Measurements from ENCODE around the gene MAMLD1. TPM values are rescaled to one million over a fixed set of nuclear protein-coding genes. Genes with fewer than 3 reads are reported as not detected.

Gene MAMLD1
- total and polyA plus RNA-seq, 4 experiments from 2014 or later, result 0.43 to 2.0 (median 1.3) TPM

DNA sequence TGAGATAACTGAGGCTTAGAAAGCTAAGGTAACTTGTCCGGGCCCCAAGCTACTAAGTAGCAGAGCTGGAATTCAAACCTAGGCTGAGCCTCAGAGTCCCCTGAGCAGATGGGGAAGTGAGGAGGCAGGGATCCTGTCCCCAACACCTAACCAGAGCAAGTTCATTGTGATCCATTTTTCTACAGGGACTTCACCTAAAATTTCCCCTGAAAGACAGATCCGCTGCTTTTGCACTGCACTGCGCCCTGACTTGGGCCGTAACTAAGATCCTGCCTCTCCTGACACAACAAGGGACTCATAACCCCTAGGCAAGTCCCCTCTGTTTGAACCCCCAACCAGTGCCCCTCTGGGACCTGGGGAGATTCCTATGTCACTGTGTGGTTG is 179.7 kb downstream of the MAMLD1 start:
- Mint-ChIP-seq H3K27ac (peak overlapping the region in 1 of 7 donors; percentile 24), H3K27me3 (no peaks in the 10 kb centered on the region), H3K9me3 (no peaks in the 10 kb centered on the region), H3K4me1 (peaks cover 8 to 18% (median 11%) of the 10 kb centered on the region in 4 donors), H3K4me3 (no peak overlapping the region), H3K36me3 (no peaks in the 10 kb centered on the region)
- H3K4me3 ChIP-seq (ENCODE audit: low read length in 2 of 2), result no peak overlapping the region
- H3K9me3 ChIP-seq (ENCODE audit: control insufficient read depth in 1 of 2, low read length in 2 of 2), result no peaks in the 10 kb centered on the region
- H3K36me3 ChIP-seq (ENCODE audit: insufficient read depth, low read length), result no peaks in the 10 kb centered on the region
- DNase-seq, result no peak
- CTCF ChIA-PET (ENCODE audit: partially characterized antibody), result interaction anchor here (1.0 kb wide), 1 partner anchor 175 kb away, joined by 3 read pairs; no protein-coding TSS in a partner anchor
- H3K27ac ChIP-seq (ENCODE audit: low read depth, low read length), result no peak overlapping the region
- POLR2A ChIA-PET (ENCODE audit: partially characterized antibody), result no interaction called here
- peaks cover 22% of the 10 kb centered on the region for H3K4me1 ChIP-seq (ENCODE audit: insufficient read depth, low read length)
- intact Hi-C loops (cut with micrococcal nuclease), result no loop called here
- H3K27me3 ChIP-seq (ENCODE audit: insufficient read depth, low read length), result no peaks in the 10 kb centered on the region

DNA sequence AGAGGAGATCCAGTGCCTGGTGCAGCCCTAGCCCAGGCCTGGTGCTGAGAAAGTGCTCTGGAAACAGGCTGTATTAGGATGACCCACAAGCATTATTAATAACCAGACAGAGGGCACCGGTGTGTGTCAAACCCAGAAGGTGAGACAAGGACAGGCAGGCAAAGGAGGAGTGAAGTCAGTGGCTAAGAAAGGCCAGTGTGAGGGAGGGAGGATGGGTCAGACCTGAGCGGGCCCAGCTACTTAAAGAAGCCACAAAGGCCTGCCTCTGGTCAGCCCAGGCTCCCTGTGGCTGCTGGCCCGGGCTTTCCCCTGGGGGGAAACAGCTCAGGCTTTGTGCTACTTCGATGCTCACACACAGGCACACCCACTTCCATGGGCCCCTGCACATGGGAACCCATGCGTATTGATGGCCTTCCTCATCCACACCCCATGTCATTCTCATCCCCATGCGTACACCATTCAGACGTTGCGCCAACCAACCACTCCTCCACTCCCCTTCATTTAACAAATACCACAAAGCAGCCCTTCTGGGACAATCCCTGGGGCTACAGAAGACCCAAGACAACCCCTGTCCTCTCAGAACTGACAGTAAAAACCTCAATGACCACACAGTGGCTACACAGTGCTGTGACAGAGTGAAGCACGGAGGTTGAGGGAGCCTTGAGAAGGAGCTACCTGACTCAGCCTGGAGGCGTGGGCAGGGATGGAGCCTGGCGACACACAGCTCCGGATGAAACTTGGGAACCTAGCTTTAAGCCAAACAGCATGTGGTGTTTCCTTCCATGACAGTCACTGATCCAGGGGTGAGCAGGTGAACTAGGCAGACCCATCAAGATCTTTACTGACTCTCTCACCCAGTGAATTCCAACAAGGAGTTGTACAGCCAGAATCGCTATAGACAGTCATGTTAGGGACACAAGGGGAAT is 180.4 kb downstream of the MAMLD1 start:
- POLR2A ChIA-PET (ENCODE audit: partially characterized antibody), result interaction anchor here (1.1 kb wide), 1 partner anchor 26 kb away, joined by 3 read pairs; no protein-coding TSS in a partner anchor
- Histone ChIP-seq H3K4me1 (ENCODE audit: insufficient read depth, low read length) (peaks cover 28% of the 10 kb centered on the region), H3K27ac (ENCODE audit: low read depth, low read length) (no peak overlapping the region), H3K9me3 (ENCODE audit: control insufficient read depth in 1 of 2, low read length in 2 of 2) (no peaks in the 10 kb centered on the region), H3K36me3 (ENCODE audit: insufficient read depth, low read length) (no peaks in the 10 kb centered on the region), H3K27me3 (ENCODE audit: insufficient read depth, low read length) (no peaks in the 10 kb centered on the region), H3K4me3 (ENCODE audit: low read length in 2 of 2) (no peak overlapping the region)
- DNase-seq, result no peak
- peaks cover 10 to 24% (median 16%) of the 10 kb centered on the region in 4 donors for H3K4me1 Mint-ChIP-seq
- H3K9me3 Mint-ChIP-seq, result no peaks in the 10 kb centered on the region
- H3K4me3 Mint-ChIP-seq, result no peak overlapping the region
- intact Hi-C loops (cut with micrococcal nuclease), result no loop called here
- peak overlapping the region in 2 of 7 donors; percentile 39 to 52 for H3K27ac Mint-ChIP-seq
- H3K36me3 Mint-ChIP-seq, result no peaks in the 10 kb centered on the region
- CTCF ChIA-PET (ENCODE audit: partially characterized antibody), result interaction anchor here (1.0 to 4.7 kb wide), 7 partner anchors 10 to 174 kb away, joined by 3 to 34 read pairs (median 3); no protein-coding TSS in a partner anchor
- no peaks in the 10 kb centered on the region for H3K27me3 Mint-ChIP-seq

DNA sequence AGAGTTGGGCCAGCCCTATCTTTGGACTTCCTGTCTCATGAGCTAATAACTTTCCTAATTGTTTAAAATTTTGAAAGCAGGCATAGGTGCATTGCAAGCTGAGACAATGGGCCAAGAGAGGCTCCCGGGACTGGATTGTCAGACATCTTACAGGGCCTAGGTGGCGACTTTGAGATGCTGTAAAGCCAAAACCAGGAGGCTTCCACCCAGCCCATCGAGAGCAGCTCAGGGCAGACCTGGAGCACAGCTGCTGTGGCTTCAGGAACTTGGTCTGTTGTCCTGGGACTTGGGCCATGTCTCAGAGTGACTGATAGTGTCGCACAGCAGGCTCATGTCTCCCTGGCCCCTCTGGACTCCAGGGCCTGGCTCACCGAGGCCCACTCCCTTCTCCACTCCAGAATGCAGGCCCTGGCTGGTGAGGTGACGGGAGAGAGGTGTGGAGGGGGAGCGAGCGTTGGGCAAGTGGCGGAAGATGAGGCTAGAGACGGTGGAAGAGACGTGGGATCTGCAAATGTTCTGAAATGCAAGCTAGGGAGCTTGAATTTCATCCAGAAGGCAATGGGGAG is 181.2 kb downstream of the MAMLD1 start:
- ChIA-PET POLR2A (ENCODE audit: partially characterized antibody) (interaction anchor here (1.1 kb wide), 1 partner anchor 25 kb away, joined by 3 read pairs; no protein-coding TSS in a partner anchor), CTCF (ENCODE audit: partially characterized antibody) (interaction anchor here (1.0 to 4.7 kb wide), 6 partner anchors 9 to 171 kb away, joined by 3 to 34 read pairs (median 4); no protein-coding TSS in a partner anchor)
- Mint-ChIP-seq H3K27ac (peak overlapping the region in 3 of 7 donors; percentile 42 to 59 (median 52)), H3K4me3 (no peak overlapping the region), H3K4me1 (peaks cover 11 to 29% (median 19%) of the 10 kb centered on the region in 4 donors), H3K9me3 (no peaks in the 10 kb centered on the region), H3K27me3 (no peaks in the 10 kb centered on the region), H3K36me3 (no peaks in the 10 kb centered on the region)
- intact Hi-C loops (cut with micrococcal nuclease), result no loop called here
- no peak overlapping the region for H3K4me3 ChIP-seq (ENCODE audit: low read length in 2 of 2)
- no peaks in the 10 kb centered on the region for H3K27me3 ChIP-seq (ENCODE audit: insufficient read depth, low read length)
- no peak for DNase-seq
- H3K9me3 ChIP-seq (ENCODE audit: control insufficient read depth in 1 of 2, low read length in 2 of 2), result no peaks in the 10 kb centered on the region
- no peaks in the 10 kb centered on the region for H3K36me3 ChIP-seq (ENCODE audit: insufficient read depth, low read length)
- peaks cover 30% of the 10 kb centered on the region for H3K4me1 ChIP-seq (ENCODE audit: insufficient read depth, low read length)
- H3K27ac ChIP-seq (ENCODE audit: low read depth, low read length), result no peak overlapping the region

DNA sequence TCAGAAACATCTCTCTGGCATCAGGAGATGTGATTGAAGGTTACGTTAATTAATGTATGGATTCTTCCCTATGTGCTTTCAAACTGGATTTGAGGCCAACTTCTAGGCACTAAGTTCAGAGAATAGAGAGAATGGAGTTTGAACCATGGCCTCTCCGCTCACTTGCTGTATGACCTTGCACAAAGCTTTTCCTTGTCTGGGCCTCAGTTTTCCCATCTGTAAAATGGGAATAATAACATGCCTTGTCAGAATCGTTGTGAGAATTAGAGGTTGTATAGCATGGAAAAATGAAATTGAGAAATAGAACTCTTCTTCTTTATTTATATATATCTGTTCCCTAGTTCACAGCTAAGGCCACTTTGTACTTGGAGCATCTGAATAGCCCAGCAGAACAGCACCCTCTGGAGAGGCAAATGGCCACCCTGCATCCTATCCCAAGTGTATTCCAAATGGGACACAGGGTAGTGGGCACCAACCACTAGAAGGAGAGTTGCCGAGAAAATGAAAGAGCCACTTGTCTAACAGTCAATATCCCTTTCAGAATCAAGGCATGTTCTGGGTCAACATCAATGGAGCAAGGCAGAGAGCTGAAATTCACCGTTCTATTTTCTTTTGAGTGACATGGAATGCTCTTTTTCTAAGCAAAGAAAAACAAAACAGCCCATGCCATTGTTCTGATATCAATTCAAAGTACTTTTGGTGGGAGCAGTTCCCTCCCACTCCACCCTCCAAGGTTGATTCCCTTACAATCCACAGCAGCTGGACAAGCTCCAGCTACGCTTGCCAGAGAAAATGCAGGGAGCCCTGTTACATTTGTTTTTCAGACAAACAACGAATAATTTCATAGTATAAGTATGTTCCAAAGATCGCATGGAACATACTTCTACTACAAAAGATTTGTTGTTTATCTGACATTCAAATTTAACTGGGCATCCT is 182.0 kb downstream of the MAMLD1 start:
- ChIA-PET POLR2A (ENCODE audit: partially characterized antibody) (interaction anchor here (1.1 to 4.2 kb wide), 2 partner anchors 24 to 26 kb away, joined by 3 to 67 read pairs; partner anchors contain the start of gene MTM1), CTCF (ENCODE audit: partially characterized antibody) (interaction anchor here (0.8 to 4.7 kb wide), 7 partner anchors 8 to 180 kb away, joined by 3 to 34 read pairs (median 4); no protein-coding TSS in a partner anchor)
- Histone ChIP-seq H3K4me3 (ENCODE audit: low read length in 2 of 2) (no peak overlapping the region), H3K36me3 (ENCODE audit: insufficient read depth, low read length) (no peaks in the 10 kb centered on the region), H3K4me1 (ENCODE audit: insufficient read depth, low read length) (peaks cover 30% of the 10 kb centered on the region), H3K27ac (ENCODE audit: low read depth, low read length) (no peak overlapping the region), H3K27me3 (ENCODE audit: insufficient read depth, low read length) (no peaks in the 10 kb centered on the region), H3K9me3 (ENCODE audit: control insufficient read depth in 1 of 2, low read length in 2 of 2) (no peaks in the 10 kb centered on the region)
- intact Hi-C loops (cut with micrococcal nuclease), result no loop called here
- Mint-ChIP-seq H3K27ac (peak overlapping the region in 1 of 7 donors; percentile 88), H3K4me1 (peaks cover 11 to 30% (median 19%) of the 10 kb centered on the region in 4 donors), H3K9me3 (no peaks in the 10 kb centered on the region), H3K4me3 (no peak overlapping the region), H3K27me3 (no peaks in the 10 kb centered on the region), H3K36me3 (no peaks in the 10 kb centered on the region)
- DNase-seq, result no peak

DNA sequence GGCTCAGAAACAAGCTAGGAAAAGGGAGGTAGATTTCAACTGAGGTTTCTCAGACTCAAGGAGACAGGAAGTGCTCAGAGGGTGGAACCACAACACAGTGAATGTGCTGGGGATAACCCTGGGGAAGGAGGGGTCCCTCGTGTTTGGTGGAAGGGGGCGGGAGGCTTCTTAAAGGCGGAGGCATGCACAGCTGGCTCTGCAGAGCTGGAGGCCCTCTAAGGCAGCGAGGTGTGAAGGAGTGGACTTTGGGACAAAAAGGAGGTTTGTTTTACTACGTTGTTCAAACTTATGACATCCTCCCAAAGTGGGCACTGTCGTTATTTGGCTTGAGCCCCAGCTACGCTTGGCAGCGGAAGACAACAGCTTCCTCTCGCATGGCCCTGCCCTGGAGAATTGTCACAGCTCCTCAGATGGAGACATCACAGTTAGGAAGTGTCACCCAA is 183.6 kb downstream of the MAMLD1 start:
- ChIA-PET CTCF (ENCODE audit: partially characterized antibody) (interaction anchor here (0.7 to 4.7 kb wide), 9 partner anchors 18 to 596 kb away, joined by 3 to 34 read pairs (median 3); no protein-coding TSS in a partner anchor), POLR2A (ENCODE audit: partially characterized antibody) (interaction anchor here (0.6 to 4.2 kb wide), 9 partner anchors 20 to 607 kb away, joined by 3 to 67 read pairs (median 3); partner anchors contain the start of genes MAMLD1 and MTM1)
- Histone ChIP-seq H3K36me3 (ENCODE audit: insufficient read depth, low read length) (no peaks in the 10 kb centered on the region), H3K27me3 (ENCODE audit: insufficient read depth, low read length) (no peaks in the 10 kb centered on the region), H3K27ac (ENCODE audit: low read depth, low read length) (no peak overlapping the region), H3K4me1 (ENCODE audit: insufficient read depth, low read length) (peaks cover 30% of the 10 kb centered on the region), H3K4me3 (ENCODE audit: low read length in 2 of 2) (peak overlapping the region in 1 of 2 donors; percentile 35), H3K9me3 (ENCODE audit: control insufficient read depth in 1 of 2, low read length in 2 of 2) (no peaks in the 10 kb centered on the region)
- intact Hi-C loops (cut with micrococcal nuclease), result loop anchor here (1.0 to 2.0 kb wide), 2 partner anchors 22 to 40 kb away; partner anchors contain the start of gene MTM1
- Mint-ChIP-seq H3K4me3 (peak overlapping the region; percentile 51 to 87 (median 78)), H3K9me3 (no peaks in the 10 kb centered on the region), H3K36me3 (no peaks in the 10 kb centered on the region), H3K27ac (peak overlapping the region; percentile 65 to 94 (median 85)), H3K27me3 (no peaks in the 10 kb centered on the region), H3K4me1 (peaks cover 11 to 30% (median 19%) of the 10 kb centered on the region in 4 donors)
- peak; percentile 56 to 81 (median 60) for DNase-seq

DNA sequence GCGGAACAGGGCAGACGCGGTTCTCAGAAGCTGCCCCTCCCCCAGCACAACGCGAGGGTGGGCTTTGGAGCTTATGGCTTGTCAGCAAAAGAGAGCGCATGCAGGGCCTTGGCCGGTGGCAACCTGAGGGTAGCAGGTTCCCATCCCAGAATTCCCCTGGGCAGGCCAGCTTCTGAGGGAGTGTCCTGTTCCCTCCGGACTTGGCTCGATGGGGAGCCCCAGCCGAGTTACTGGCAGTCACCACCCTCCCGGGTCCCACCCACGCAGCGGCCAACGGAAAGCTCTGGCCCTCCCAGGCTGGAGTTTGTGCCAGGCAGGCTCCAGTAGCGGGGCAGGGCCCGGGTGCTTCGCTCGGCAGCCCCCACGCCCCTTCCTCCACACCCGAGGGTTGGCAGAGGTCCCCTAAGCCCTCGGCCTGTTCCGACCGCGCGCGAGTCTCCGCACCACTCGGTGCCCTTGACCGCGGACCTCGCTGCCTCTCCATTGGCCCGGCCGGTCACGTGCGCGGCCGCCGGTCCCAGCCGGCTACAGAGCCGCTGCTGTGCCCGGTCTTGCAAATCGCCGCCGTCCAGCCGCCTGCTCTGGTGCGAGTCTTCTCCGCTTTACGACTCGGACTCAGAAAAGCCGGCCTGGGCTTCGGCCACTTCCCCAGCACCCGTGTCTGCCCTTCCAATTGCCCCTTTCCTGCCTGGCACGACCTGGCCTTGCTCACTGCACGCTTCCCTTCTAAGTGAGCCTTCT is 184.4 kb downstream of the MAMLD1 start:
- H3K27me3 ChIP-seq (ENCODE audit: insufficient read depth, low read length), result no peaks in the 10 kb centered on the region
- H3K27ac Mint-ChIP-seq, result peak overlapping the region; percentile 37 to 93 (median 81)
- no peaks in the 10 kb centered on the region for H3K9me3 Mint-ChIP-seq
- H3K9me3 ChIP-seq (ENCODE audit: control insufficient read depth in 1 of 2, low read length in 2 of 2), result no peaks in the 10 kb centered on the region
- peak overlapping the region in 1 of 2 donors; percentile 35 for H3K4me3 ChIP-seq (ENCODE audit: low read length in 2 of 2)
- intact Hi-C loops (cut with micrococcal nuclease), result loop anchor here (1.0 to 2.0 kb wide), 2 partner anchors 21 to 39 kb away; partner anchors contain the start of gene MTM1
- ChIA-PET CTCF (ENCODE audit: partially characterized antibody) (interaction anchor here (1.0 to 4.7 kb wide), 5 partner anchors 17 to 61 kb away, joined by 3 to 34 read pairs (median 4); no protein-coding TSS in a partner anchor), POLR2A (ENCODE audit: partially characterized antibody) (interaction anchor here (0.9 to 4.2 kb wide), 6 partner anchors 19 to 607 kb away, joined by 3 to 67 read pairs (median 4); partner anchors contain the start of gene MTM1)
- no peaks in the 10 kb centered on the region for H3K27me3 Mint-ChIP-seq
- H3K4me3 Mint-ChIP-seq, result peak overlapping the region; percentile 57 to 87 (median 79)
- peaks cover 11 to 30% (median 19%) of the 10 kb centered on the region in 4 donors for H3K4me1 Mint-ChIP-seq
- H3K4me1 ChIP-seq (ENCODE audit: insufficient read depth, low read length), result peaks cover 30% of the 10 kb centered on the region
- DNase-seq, result no peak
- H3K27ac ChIP-seq (ENCODE audit: low read depth, low read length), result no peak overlapping the region
- no peaks in the 10 kb centered on the region for H3K36me3 ChIP-seq (ENCODE audit: insufficient read depth, low read length)
- no peaks in the 10 kb centered on the region for H3K36me3 Mint-ChIP-seq
